ENCODE results near the gene OR10J5. TPM values are rescaled to one million over a fixed set of nuclear protein-coding genes. Genes with fewer than 3 reads are reported as not detected.

The OR10J5 gene
- total RNA-seq, 1 experiment from 2014 or later, result not detected

DNA sequence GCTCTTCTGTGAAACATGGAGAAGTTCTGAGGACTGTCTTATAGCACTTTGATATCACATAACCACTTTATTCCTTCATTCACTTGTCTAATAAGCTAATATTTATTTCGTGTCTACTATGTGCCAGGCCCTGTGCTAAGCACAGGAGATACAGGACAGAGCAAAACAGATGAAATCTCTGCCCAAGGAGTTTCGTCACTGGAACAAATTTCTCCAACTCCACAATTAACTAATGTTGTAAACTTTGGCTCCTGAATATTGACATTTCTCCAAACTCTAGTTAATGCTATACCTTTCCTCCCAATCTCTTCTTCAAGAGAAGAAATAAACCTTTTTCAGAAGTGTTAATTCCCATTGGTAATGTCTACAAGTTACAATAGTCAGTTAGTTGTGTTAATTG is 24.8 kb upstream of the OR10J5 start:
- intact Hi-C loops (cut with micrococcal nuclease; ENCODE audit: unreplicated experiment), result no loop called here
- CTCF ChIA-PET, result no interaction called here
- Histone ChIP-seq H3K4me1 (ENCODE audit: control insufficient read depth, insufficient read depth, low read length) (no peaks in the 10 kb centered on the region), H3K27ac (ENCODE audit: low read length) (no peak overlapping the region), H3K9me3 (ENCODE audit: control insufficient read depth, insufficient read depth, low read depth, low read length) (no peaks in the 10 kb centered on the region), H3K27me3 (ENCODE audit: control insufficient read depth, insufficient read depth, low read length) (no peaks in the 10 kb centered on the region), H3K4me3 (ENCODE audit: low read depth in 2 of 2, low read length in 2 of 2) (no peak overlapping the region), H3K36me3 (ENCODE audit: control insufficient read depth, insufficient read depth, low read length) (no peaks in the 10 kb centered on the region)
- ATAC-seq (no peak), DNase-seq (ENCODE audit: low read depth, low spot score) (no peak)
- TF ChIP-seq POLR2AphosphoS5 (IDR thresholded peaks at IDR 0.05; ENCODE audit: low read depth, low read length) (no peak), SIN3A (IDR thresholded peaks at IDR 0.05; ENCODE audit: borderline replicate concordance, insufficient read depth, low read depth, low read length) (no peak)
- TF ChIP-seq, protein P1, sequence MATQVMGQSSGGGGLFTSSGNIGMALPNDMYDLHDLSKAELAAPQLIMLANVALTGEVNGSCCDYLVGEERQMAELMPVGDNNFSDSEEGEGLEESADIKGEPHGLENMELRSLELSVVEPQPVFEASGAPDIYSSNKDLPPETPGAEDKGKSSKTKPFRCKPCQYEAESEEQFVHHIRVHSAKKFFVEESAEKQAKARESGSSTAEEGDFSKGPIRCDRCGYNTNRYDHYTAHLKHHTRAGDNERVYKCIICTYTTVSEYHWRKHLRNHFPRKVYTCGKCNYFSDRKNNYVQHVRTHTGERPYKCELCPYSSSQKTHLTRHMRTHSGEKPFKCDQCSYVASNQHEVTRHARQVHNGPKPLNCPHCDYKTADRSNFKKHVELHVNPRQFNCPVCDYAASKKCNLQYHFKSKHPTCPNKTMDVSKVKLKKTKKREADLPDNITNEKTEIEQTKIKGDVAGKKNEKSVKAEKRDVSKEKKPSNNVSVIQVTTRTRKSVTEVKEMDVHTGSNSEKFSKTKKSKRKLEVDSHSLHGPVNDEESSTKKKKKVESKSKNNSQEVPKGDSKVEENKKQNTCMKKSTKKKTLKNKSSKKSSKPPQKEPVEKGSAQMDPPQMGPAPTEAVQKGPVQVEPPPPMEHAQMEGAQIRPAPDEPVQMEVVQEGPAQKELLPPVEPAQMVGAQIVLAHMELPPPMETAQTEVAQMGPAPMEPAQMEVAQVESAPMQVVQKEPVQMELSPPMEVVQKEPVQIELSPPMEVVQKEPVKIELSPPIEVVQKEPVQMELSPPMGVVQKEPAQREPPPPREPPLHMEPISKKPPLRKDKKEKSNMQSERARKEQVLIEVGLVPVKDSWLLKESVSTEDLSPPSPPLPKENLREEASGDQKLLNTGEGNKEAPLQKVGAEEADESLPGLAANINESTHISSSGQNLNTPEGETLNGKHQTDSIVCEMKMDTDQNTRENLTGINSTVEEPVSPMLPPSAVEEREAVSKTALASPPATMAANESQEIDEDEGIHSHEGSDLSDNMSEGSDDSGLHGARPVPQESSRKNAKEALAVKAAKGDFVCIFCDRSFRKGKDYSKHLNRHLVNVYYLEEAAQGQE (IDR thresholded peaks at IDR 0.05; ENCODE audit: insufficient read depth in 1 of 2, low read depth in 2 of 2, low read length in 1 of 2), result no peak
- POLR2A ChIA-PET, result no interaction called here
- no TSS peak for BruUV-seq (replicated peaks)
- in situ Hi-C loops (cut with HindIII; ENCODE audit: low pct_unique_long_range_greater_than_20kb, low sequenced_read_pairs), result no loop called here

DNA sequence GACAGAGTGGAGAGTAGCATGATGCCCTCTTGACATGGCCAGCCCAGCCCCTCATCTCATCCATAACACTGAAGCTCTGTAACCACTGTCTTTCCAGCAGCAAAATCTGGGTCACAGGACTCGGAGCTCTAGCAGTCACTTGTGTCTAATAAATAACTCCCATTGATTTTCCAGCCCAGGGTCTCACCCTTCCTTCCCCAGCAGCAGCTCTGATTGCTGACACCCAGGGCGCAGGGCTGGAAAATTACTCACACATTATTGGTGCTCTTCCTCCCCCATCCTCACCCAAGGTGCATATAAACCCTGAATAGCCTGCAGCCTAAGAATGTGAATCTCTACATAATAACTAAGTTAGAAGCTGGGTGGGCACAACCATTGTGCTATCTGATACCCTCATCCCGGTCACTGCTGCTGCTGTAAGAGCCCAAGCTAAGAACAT is 21.1 kb upstream of the OR10J5 start:
- in situ Hi-C loops (cut with HindIII; ENCODE audit: low pct_unique_long_range_greater_than_20kb, low sequenced_read_pairs), result no loop called here
- Histone ChIP-seq H3K4me1 (ENCODE audit: control insufficient read depth, insufficient read depth, low read length) (no peaks in the 10 kb centered on the region), H3K27me3 (ENCODE audit: control insufficient read depth, insufficient read depth, low read length) (no peaks in the 10 kb centered on the region), H3K36me3 (ENCODE audit: control insufficient read depth, insufficient read depth, low read length) (no peaks in the 10 kb centered on the region), H3K27ac (ENCODE audit: low read length) (no peak overlapping the region), H3K4me3 (ENCODE audit: low read depth in 2 of 2, low read length in 2 of 2) (no peak overlapping the region), H3K9me3 (ENCODE audit: control insufficient read depth, insufficient read depth, low read depth, low read length) (no peaks in the 10 kb centered on the region)
- no peak for ATAC-seq
- ChIA-PET POLR2A (no interaction called here), CTCF (no interaction called here)
- BruUV-seq (replicated peaks), result no TSS peak
- DNase-seq (ENCODE audit: low read depth, low spot score), result no peak
- intact Hi-C loops (cut with micrococcal nuclease; ENCODE audit: unreplicated experiment), result no loop called here
- TF ChIP-seq, protein P1 (IDR thresholded peaks at IDR 0.05; ENCODE audit: insufficient read depth in 1 of 2, low read depth in 2 of 2, low read length in 1 of 2), result no peak
- TF ChIP-seq TCF7L2 (IDR thresholded peaks at IDR 0.05; ENCODE audit: low read depth, low read length) (no peak), SIN3A (IDR thresholded peaks at IDR 0.05; ENCODE audit: borderline replicate concordance, insufficient read depth, low read depth, low read length) (no peak), POLR2AphosphoS5 (IDR thresholded peaks at IDR 0.05; ENCODE audit: low read depth, low read length) (no peak)
- TF ChIP-seq, protein P2, sequence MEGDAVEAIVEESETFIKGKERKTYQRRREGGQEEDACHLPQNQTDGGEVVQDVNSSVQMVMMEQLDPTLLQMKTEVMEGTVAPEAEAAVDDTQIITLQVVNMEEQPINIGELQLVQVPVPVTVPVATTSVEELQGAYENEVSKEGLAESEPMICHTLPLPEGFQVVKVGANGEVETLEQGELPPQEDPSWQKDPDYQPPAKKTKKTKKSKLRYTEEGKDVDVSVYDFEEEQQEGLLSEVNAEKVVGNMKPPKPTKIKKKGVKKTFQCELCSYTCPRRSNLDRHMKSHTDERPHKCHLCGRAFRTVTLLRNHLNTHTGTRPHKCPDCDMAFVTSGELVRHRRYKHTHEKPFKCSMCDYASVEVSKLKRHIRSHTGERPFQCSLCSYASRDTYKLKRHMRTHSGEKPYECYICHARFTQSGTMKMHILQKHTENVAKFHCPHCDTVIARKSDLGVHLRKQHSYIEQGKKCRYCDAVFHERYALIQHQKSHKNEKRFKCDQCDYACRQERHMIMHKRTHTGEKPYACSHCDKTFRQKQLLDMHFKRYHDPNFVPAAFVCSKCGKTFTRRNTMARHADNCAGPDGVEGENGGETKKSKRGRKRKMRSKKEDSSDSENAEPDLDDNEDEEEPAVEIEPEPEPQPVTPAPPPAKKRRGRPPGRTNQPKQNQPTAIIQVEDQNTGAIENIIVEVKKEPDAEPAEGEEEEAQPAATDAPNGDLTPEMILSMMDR (IDR thresholded peaks at IDR 0.05), result no peak
